IMR-90 (cell line): ENCODE data around the gene KLHL42. TPM values are rescaled to one million over a fixed set of nuclear protein-coding genes. Genes with fewer than 3 reads are reported as not detected.

Experiments
- ATAC-seq: fragments of 200-7000 bp; cut with Tn5 transposase; 2 replicates; pipeline ENCODE4 v1.9.1; 2020; ENCODE audit warnings: low read depth, mild to moderate bottlenecking, moderate library complexity
- BruUV-seq: library from RNA; stranded (reverse); fragments of 400-500 nt; replicated peaks from 2 replicates; lab custom pipeline; 2021; lab: Mats Ljungman, UMichigan
- CTCF ChIA-PET: fragments of 300-600 bp; formaldehyde crosslinking; extraction: SDS; loops from one replicate; lab custom pipeline; 2021; ENCODE audit warnings: antibody characterized with exemption; lab: Yijun Ruan, JAX
- POLR2A ChIA-PET: fragments of 300-600 bp; sonication (Branson Sonifier 250); formaldehyde crosslinking; loops from one replicate; lab custom pipeline; 2022; ENCODE audit warnings: antibody characterized with exemption; ENCODE audit not compliant: unreplicated experiment; lab: Charles Lee
- DNase-seq: peaks from one replicate; pipeline ENCODE4 v3.0.0; 2013
- H2AFZ ChIP-seq: replicated peaks from 2 replicates; pipeline ENCODE3; 2013; ENCODE audit warnings: low read length, mild to moderate bottlenecking; ENCODE audit not compliant: poor library complexity
- H2AK5ac ChIP-seq: 2 replicates; pipeline ENCODE4 v1.6.1; 2013; ENCODE audit warnings: low read depth, low read length, inconsistent platforms
- H2AK9ac ChIP-seq: replicated peaks from 2 replicates; pipeline ENCODE3; 2013; ENCODE audit warnings: mild to moderate bottlenecking, low read depth, low read length, moderate library complexity; ENCODE audit not compliant: poor library complexity
- H2BK120ac ChIP-seq: 2 replicates; pipeline ENCODE4 v1.6.1; 2013; ENCODE audit warnings: low read depth, low read length, inconsistent platforms
- H2BK15ac ChIP-seq: 3 replicates; pipeline ENCODE4 v1.6.1; 2013; ENCODE audit warnings: low read depth, low read length, inconsistent platforms
- H2BK20ac ChIP-seq: 2 replicates; pipeline ENCODE4 v1.6.1; 2013; ENCODE audit warnings: low read depth, mild to moderate bottlenecking, inconsistent platforms, low read length, moderate library complexity
- H2BK5ac ChIP-seq: 2 replicates; pipeline ENCODE4 v1.6.1; 2013; ENCODE audit warnings: mild to moderate bottlenecking, low read depth, low read length, inconsistent platforms; ENCODE audit not compliant: poor library complexity, severe bottlenecking
- H3K14ac ChIP-seq: replicated peaks from 2 replicates; pipeline ENCODE4 v1.6.1; 2013; ENCODE audit warnings: low read depth, low read length, inconsistent platforms
- H3K18ac ChIP-seq: 2 replicates; pipeline ENCODE4 v1.6.1; 2013; ENCODE audit warnings: low read depth, low read length, control low read depth
- H3K23ac ChIP-seq: 2 replicates; pipeline ENCODE4 v1.6.1; 2013; ENCODE audit warnings: low read depth, low read length, inconsistent platforms
- H3K27ac ChIP-seq: 2 replicates; pipeline ENCODE4 v1.5.1; 2013; ENCODE audit warnings: mild to moderate bottlenecking, control low read depth, low read length; ENCODE audit not compliant: insufficient read depth
- H3K27me3 ChIP-seq: 2 replicates; pipeline ENCODE4 v1.6.1; 2013; ENCODE audit warnings: low read length; ENCODE audit not compliant: control insufficient read depth, insufficient read depth
- H3K36me3 ChIP-seq: 2 replicates; pipeline ENCODE4 v1.6.1; 2013; ENCODE audit warnings: low read length, mixed read lengths; ENCODE audit not compliant: control insufficient read depth, insufficient read depth
- H3K4ac ChIP-seq: 2 replicates; pipeline ENCODE4 v1.6.1; 2013; ENCODE audit warnings: low read depth, low read length, inconsistent platforms
- H3K4me1 ChIP-seq: 2 replicates; pipeline ENCODE4 v1.6.1; 2013; ENCODE audit warnings: low read length, mixed read lengths; ENCODE audit not compliant: control insufficient read depth, insufficient read depth
- H3K4me2 ChIP-seq: 2 replicates; pipeline ENCODE4 v1.6.1; 2013; ENCODE audit warnings: low read depth, mild to moderate bottlenecking, control low read depth, low read length, moderate library complexity
- H3K4me3 ChIP-seq: 2 replicates; pipeline ENCODE4 v1.5.1; 2013; ENCODE audit warnings: low read depth, mild to moderate bottlenecking, control low read depth, low read length, moderate library complexity; ENCODE audit not compliant: insufficient read depth
- H3K56ac ChIP-seq: 2 replicates; pipeline ENCODE4 v1.6.1; 2013; ENCODE audit warnings: low read length, inconsistent platforms; ENCODE audit not compliant: insufficient read depth; ENCODE audit errors: extremely low read depth
- H3K79me1 ChIP-seq, 2 experiments: 2 replicates each; pipeline ENCODE4 v1.6.1; 2013; ENCODE audit warnings: low read length in 2 of 2, inconsistent platforms in 1 of 2, low read depth in 1 of 2
- H3K9ac ChIP-seq: 2 replicates; pipeline ENCODE4 v1.6.1; 2013; ENCODE audit warnings: low read depth, low read length, control low read depth
- H3K9me1 ChIP-seq: 2 replicates; pipeline ENCODE4 v1.6.1; 2013; ENCODE audit warnings: low read length, inconsistent platforms; ENCODE audit not compliant: insufficient read depth
- H3K9me3 ChIP-seq: 2 replicates; pipeline ENCODE4 v1.6.1; 2013; ENCODE audit warnings: low read length; ENCODE audit not compliant: control insufficient read depth, insufficient read depth
- H4K20me1 ChIP-seq: 2 replicates; pipeline ENCODE4 v1.6.1; 2013; ENCODE audit warnings: low read length, inconsistent platforms; ENCODE audit not compliant: insufficient read depth
- H4K5ac ChIP-seq: 2 replicates; pipeline ENCODE4 v1.6.1; 2013; ENCODE audit warnings: mild to moderate bottlenecking, low read depth, low read length, control low read depth
- H4K8ac ChIP-seq, 2 experiments: 2 replicates each; pipeline ENCODE4 v1.6.1; 2013; ENCODE audit warnings: low read depth in 2 of 2, low read length in 2 of 2, control low read depth in 1 of 2, inconsistent platforms in 1 of 2
- H4K91ac ChIP-seq: 2 replicates; pipeline ENCODE4 v1.6.1; 2013; ENCODE audit warnings: low read depth, low read length, inconsistent platforms; ENCODE audit not compliant: insufficient read depth
- NFE2L2 ChIP-seq: fragments of 150-350 bp; IDR thresholded peaks from 2 replicates; pipeline ENCODE4 v1.6.1; 2016; ENCODE audit warnings: low read depth, mild to moderate bottlenecking, low read length
- USF2 ChIP-seq: fragments of 150-350 bp; IDR thresholded peaks from 2 replicates; pipeline ENCODE4 v1.6.1; 2017; ENCODE audit warnings: mild to moderate bottlenecking, antibody characterized with exemption, low read length, low read depth
- whole genome bisulfite sequencing, 2 experiments: methylation state at CpG; one replicate each; pipeline versions ENCODE4 v1.1.5 to v1.1.7; 2013; ENCODE audit warnings: missing lambda C conversion rate in 2 of 2; ENCODE audit not compliant: insufficient read length in 1 of 2; ENCODE audit errors: extremely low coverage in 2 of 2; 5-methylcytosine and 5-hydroxymethylcytosine counted together
- dilution Hi-C: fragments of 300-500 bp; cut with HindIII; formaldehyde crosslinking; loops from one replicate; pipeline ENCODE4 v1.14.3; 2018; ENCODE audit warnings: low sequenced_read_pairs; ENCODE audit not compliant: unreplicated experiment
- in situ Hi-C: fragments of 300-500 bp; cut with MboI; formaldehyde crosslinking; loops from 3 replicates; pipeline ENCODE4 v1.14.3; 2019; ENCODE audit warnings: low sequenced_read_pairs, inconsistent platforms, mixed read lengths
- intact Hi-C: fragments of 100-400 bp; cut with micrococcal nuclease; formaldehyde crosslinking; loops from 2 replicates; pipeline ENCODE4 v1.10.0; 2022
- polyA plus RNA-seq, 3 experiments: library from polyadenylated mRNA; depleted of rRNA; stranded (reverse); fragments of >200 nt; gene quantifications; 2 replicates each; pipeline ENCODE4 v1.2.3, GENCODE V29; 2012; ENCODE audit warnings: low replicate concordance in 1 of 3
- total RNA-seq: library from RNA; depleted of rRNA; stranded (reverse); fragments of >200 nt; gene quantifications from 2 replicates; pipeline ENCODE4 v1.2.3, GENCODE V29; 2012

Gene KLHL42
- total and polyA plus RNA-seq, 2 of the 4 experiments (the other 2 are of a cell fraction) = 16.7 to 28.3 TPM

- peak; percentile 71 for TF ChIP-seq NFE2L2
- no peak for TF ChIP-seq USF2
- Histone ChIP-seq H4K5ac (peak overlapping the region; percentile 12), H2AK9ac (no peak overlapping the region), H3K9me1 (no peaks in the 10 kb centered on the region), H3K27ac (peak overlapping the region; percentile 8; the same call in 1 of the 2 replicates), H3K14ac (no peak overlapping the region), H2BK120ac (peak overlapping the region; percentile 62; the same call in 1 of the 2 replicates), H2AK5ac (peak overlapping the region; percentile 85), H3K18ac (peak overlapping the region; percentile 60), H2BK5ac (no peak overlapping the region), H4K91ac (0 out of 2 replicates have a peak overlapping the region, but pooled peaks have one; percentile 57), H3K36me3 (no peaks in the 10 kb centered on the region), H3K56ac (no peak overlapping the region), H3K4me1 (peaks cover 10% of the 10 kb centered on the region), H3K4me3 (no peak overlapping the region), H3K4me2 (no peak overlapping the region; the same call in 1 of the 2 replicates), H3K4ac (peak overlapping the region; percentile 63), H2BK15ac (peak overlapping the region; percentile 39; the same call in 1 of the 3 replicates), H3K79me1 (no peaks in the 10 kb centered on the region), H2AFZ (peak overlapping the region; percentile 67), H2BK20ac (peak overlapping the region; percentile 85; the same call in 1 of the 2 replicates), H3K9ac (no peak overlapping the region), H4K20me1 (0 out of 2 replicates have a peak, but pooled peaks cover 3% of the 10 kb centered on the region), H3K27me3 (no peaks in the 10 kb centered on the region), H4K8ac (peak overlapping the region in 1 of 2 experiments; percentile 47; a peak in 2 of 4 replicates), H3K23ac (no peak overlapping the region), H3K9me3 (no peaks in the 10 kb centered on the region)
- in situ Hi-C loops = no loop called here
- CTCF ChIA-PET = no interaction called here
- DNase-seq = peak; percentile 36
- no CpG with 5 or more reads among the region's 7 CpGs for WGBS, 2 experiments
- intact Hi-C loops = no loop called here
- POLR2A ChIA-PET = no interaction called here
- no TSS peak for BruUV-seq
- peak; percentile 22; the same call in 1 of the 2 replicates for ATAC-seq
- dilution Hi-C loops = no loop called here
Measured at GRCh38 chr12:27818401-27818918, 38.4 kb downstream of the KLHL42 start.
